Ectodermal cell (in vitro differentiated cells): Measurements from ENCODE around the gene LMX1B.

ENCODE experiments used
- H3K27ac ChIP-seq: 2 replicates; pipeline ENCODE4 v1.7.0; 2013; ENCODE audit warnings: mild to moderate bottlenecking, low read depth, low read length; ENCODE audit not compliant: insufficient read depth, poor library complexity, severe bottlenecking
- H3K27me3 ChIP-seq: 2 replicates; pipeline ENCODE4 v1.7.0; 2013; ENCODE audit warnings: mild to moderate bottlenecking, low read length; ENCODE audit not compliant: insufficient read depth, control insufficient read depth, poor library complexity, severe bottlenecking
- H3K36me3 ChIP-seq: one replicate; pipeline ENCODE4 v1.7.0; 2013; ENCODE audit warnings: low read length; ENCODE audit not compliant: control insufficient read depth, insufficient read depth
- H3K4me1 ChIP-seq: one replicate; pipeline ENCODE4 v1.7.0; 2013; ENCODE audit warnings: low read length; ENCODE audit not compliant: control insufficient read depth, insufficient read depth
- H3K4me3 ChIP-seq: 2 replicates; pipeline ENCODE4 v1.7.0; 2013; ENCODE audit warnings: low read depth, low read length, control low read depth; ENCODE audit not compliant: insufficient read depth
- H3K9me3 ChIP-seq: 2 replicates; pipeline ENCODE4 v1.7.0; 2013; ENCODE audit warnings: mild to moderate bottlenecking, low read length, moderate library complexity; ENCODE audit not compliant: control insufficient read depth
- WGBS, 2 experiments: methylation state at CpG; one replicate each; pipeline ENCODE4 v1.1.7; 2013; ENCODE audit warnings: missing lambda C conversion rate in 2 of 2; 5-methylcytosine and 5-hydroxymethylcytosine counted together

LMX1B gene

DNA sequence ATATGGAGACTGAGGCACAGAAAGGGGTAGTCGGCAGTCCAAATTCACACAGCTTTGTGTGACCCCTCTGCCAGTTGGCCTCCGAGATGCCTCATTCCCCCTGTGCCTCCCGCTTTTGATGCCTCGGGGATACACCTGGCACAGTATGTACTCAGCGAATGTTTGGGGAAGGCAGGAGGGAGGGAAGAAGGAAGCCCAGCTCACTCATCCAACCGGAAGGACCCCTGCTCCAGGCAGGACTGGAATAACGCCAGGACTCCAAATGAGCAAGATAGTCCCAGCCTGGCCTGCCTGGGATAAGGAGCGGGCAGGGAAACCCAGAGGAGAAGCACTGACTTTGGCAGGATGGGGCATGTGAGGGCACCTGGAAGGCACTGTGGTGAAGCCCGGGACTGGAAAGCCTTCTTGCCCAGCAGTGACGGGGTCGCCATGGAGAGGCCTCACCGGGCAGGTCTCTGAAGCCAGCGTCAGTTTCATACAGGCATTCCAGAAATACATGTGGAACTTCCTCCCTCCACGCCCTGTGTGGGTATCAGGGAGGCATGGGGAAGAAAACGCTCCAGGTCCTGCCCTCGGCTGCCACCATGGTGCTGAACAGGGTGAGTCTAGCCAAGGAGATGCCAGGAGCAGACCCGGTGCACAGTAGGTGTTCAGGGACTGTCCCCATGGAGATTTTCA lies 20.3 kb downstream of the LMX1B start:
- H3K27ac ChIP-seq, result no peak overlapping the region
- WGBS, 2 experiments, result 85 to 86% methylated on average over 17 of the region's 17 CpGs
- H3K4me1 ChIP-seq, result peaks cover 66% of the 10 kb centered on the region
- H3K36me3 ChIP-seq, result no peaks in the 10 kb centered on the region
- no peaks in the 10 kb centered on the region for H3K9me3 ChIP-seq
- no peak overlapping the region for H3K4me3 ChIP-seq
- H3K27me3 ChIP-seq, result peaks cover 89% of the 10 kb centered on the region

DNA sequence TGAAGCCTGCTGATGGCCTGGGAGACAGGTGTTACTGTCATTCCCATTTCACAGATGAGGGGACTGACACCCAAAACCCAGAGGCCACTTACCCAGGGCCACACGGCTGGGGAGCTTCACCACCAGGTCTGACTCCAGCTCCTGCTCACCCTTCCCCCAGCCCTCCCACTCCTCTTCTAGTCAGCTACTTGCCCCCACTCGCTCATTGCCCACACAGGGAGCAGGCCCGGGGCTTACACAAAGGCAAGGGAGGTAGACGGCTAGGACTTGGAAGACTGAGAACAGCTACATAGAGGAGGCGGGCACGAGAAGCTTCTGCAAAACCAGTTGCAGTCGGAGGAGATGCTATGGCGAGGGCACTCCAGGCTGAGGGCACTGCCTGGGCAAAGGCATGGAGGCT lies 21.3 kb downstream of the LMX1B start:
- Histone ChIP-seq H3K36me3 (no peaks in the 10 kb centered on the region), H3K27me3 (peaks cover 89% of the 10 kb centered on the region), H3K4me3 (no peak overlapping the region), H3K9me3 (no peaks in the 10 kb centered on the region), H3K27ac (no peak overlapping the region), H3K4me1 (peaks cover 73% of the 10 kb centered on the region)
- WGBS, 2 experiments, result 80 to 81% methylated on average over 8 of the region's 8 CpGs

DNA sequence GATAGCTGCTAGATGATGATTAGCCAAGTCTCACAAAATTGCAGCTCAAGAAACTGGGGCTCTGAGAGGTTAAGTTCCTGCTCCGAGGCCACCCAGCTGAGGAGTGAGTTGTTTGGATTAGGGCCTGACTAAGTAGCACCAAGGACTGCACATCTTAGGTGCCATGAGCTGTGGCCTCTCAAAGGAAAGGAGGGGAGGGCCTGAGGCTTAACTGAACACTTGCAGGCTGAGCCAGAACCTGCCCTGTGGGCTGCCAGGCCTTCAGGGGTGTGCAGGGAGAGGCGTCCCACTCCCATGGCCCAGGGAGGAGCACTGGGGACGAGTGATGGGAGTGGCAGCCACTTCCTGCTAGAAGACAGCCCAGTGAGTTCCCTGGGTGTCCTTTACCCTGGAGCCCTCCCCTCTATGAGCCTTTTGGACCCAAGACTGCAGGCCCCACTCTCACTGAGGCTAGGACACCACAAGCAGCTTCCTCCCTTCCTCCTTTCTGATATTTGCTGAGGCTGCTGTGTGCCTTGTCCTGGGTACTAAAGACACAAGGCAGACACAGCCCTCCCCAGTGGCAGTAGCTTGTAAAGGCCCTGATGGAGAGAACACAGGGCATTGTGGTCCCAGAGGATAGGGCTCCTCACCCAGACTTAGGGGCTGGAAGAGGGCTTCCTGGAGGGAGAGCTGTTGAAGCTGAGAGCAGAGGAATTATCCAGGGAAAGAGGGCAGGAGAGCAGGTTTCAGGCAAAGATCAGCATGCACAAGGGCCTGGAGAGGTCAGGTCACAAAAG lies 22.1 kb downstream of the LMX1B start:
- Histone ChIP-seq H3K27ac (no peak overlapping the region), H3K36me3 (no peaks in the 10 kb centered on the region), H3K27me3 (peaks cover 88% of the 10 kb centered on the region), H3K4me3 (no peak overlapping the region), H3K4me1 (peaks cover 67% of the 10 kb centered on the region), H3K9me3 (no peaks in the 10 kb centered on the region)
- 78 to 79% methylated on average over 3 of the region's 3 CpGs for WGBS, 2 experiments

DNA sequence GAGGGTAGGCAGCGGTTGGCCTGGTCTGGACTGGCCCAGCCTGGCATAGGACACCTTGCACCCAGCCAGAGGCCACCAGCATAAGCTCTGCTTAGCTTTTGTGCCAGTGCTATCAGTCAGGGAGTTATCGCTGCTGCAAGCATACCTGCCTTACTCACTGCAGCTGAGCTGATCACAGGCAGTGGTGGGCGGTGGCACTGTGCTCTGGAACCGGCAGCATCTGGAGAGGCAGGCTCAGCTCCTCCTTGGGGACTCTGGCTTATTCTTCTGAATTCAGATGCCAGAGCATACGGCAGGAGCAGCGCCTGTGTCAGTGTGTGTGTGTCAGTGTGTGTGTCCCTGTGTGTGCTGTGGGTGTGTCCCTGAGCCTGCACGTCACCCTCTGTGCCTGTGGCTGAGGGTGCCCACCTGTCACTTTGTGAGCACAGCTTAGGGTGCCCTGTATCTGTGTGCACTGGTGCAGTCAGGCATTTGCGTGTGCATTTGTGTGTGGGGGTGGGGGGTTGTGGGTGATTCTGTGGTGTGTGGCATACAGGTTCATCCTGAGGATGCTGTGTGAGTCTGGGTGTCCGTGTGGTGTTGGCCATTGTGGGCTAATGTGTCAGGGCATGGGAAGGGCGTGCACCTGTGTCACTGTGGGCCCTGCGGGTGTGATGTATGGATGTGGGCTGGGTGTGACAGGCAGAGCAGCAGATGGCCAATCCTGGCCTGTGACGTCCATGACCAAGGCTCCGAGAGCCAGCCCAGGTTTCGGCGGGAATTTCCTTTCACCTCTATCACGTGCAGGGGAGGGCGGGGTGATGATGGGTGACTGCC lies 23.5 kb downstream of the LMX1B start:
- no peak overlapping the region for H3K27ac ChIP-seq
- no peaks in the 10 kb centered on the region for H3K36me3 ChIP-seq
- H3K27me3 ChIP-seq, result peaks cover 86% of the 10 kb centered on the region
- peaks cover 67% of the 10 kb centered on the region for H3K4me1 ChIP-seq
- 78 to 81% methylated on average over 17 of the region's 17 CpGs for WGBS, 2 experiments
- no peaks in the 10 kb centered on the region for H3K9me3 ChIP-seq
- no peak overlapping the region for H3K4me3 ChIP-seq

DNA sequence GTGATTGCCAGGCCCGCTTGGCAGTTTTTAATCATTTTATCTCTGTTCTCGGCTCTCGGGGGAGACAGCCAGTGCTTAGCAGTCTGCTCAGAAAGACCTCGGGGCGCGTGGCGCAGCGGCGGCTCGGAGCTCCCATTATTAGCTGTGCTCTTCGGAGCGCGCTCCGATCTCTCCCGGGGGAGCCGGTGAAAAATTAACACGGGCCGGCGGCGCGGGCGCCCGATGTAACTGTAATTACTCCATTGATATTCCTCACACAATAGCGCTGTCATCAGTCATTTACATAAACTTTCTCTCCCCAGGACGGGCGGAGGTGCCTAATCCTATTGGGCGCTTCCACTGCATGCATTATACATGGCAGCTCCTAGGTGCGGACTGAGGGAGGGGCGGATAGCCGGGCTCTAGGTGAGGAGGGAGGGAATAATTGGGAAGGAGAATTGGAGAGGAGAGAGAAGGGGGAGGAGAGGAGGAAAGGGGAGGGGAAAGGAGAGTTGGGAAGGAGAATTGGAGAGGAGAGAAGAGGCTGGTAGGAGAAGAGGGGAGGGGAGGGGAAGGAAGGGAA lies 24.9 kb downstream of the LMX1B start:
- 1% methylated on average over 30 of the region's 30 CpGs for WGBS, 2 experiments
- Histone ChIP-seq H3K9me3 (no peaks in the 10 kb centered on the region), H3K27ac (peak overlapping the region; percentile 38), H3K4me3 (peak overlapping the region; percentile 14), H3K36me3 (no peaks in the 10 kb centered on the region), H3K27me3 (peaks cover 81% of the 10 kb centered on the region), H3K4me1 (peaks cover 74% of the 10 kb centered on the region)

DNA sequence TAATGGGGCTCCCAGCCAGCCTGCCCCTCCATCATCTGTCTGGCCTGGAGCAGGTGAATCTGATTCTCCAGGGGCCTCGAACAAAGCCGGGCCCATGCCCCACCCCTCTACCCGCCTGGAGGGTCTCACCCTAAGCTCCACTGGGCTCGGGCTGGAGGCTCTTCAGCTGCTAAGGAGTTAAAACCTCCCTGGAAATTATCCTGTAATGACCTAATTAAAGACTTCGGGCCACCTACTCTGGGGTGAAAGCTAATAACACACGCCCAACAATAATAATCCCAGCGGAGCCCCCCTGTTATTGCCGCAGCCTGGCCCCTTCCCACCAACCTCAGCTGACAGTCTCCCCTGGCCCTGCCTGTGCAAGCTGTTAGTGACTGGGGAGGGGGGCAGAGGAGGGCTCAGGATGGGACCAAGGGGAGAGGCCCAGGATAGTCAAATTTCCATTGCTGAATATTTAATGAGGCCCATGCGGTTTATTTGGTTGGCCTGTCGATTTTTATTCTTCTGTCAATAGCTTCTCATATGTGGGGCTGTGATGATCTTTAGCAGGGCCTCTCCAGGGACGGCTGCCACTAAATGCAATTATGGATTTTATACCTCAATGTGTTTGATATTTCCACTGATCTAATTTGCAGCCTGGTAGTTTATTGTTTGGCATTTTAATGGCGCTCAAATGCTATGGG lies 25.7 kb downstream of the LMX1B start:
- no peaks in the 10 kb centered on the region for H3K36me3 ChIP-seq
- peaks cover 76% of the 10 kb centered on the region for H3K27me3 ChIP-seq
- H3K27ac ChIP-seq, result no peak overlapping the region
- H3K4me1 ChIP-seq, result peaks cover 80% of the 10 kb centered on the region
- H3K9me3 ChIP-seq, result no peaks in the 10 kb centered on the region
- WGBS, 2 experiments, result 50 to 61% methylated on average over 12 of the region's 12 CpGs
- no peak overlapping the region for H3K4me3 ChIP-seq

DNA sequence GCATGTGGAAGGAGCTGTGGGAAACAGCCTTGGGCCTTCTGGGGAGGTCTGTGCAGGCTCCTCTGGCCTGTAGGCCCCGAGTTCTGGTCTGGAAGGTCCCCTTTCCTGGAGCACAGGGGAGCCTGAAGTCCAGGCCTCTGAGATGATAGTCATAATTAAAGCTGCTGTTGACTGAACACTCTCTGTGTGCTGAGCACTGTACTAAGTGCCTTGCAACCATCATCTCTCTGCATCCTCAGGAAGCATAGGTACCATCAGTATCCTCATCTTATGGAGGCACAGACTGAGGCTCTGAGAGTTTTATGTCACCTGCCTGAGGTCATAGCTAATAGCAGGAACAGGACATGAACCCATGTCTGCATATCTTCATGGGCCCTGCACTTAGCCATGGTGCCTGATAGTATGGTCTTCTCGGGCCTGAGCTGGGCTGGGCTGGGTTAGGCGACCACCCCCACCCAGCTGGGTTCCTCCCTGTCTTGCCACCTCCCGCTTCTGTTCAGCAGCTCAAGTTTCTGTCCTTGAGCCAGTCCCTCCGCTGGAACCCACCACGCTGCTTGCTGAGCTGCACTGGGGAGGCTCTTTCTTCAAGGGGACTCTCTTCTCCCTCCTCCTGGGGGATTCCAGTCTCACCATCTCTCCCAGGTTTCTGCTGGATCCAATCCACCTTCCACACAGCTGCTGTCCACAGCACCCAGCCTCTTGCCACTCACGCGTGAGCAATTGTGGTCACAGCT lies 27.6 kb downstream of the LMX1B start:
- Histone ChIP-seq H3K27ac (no peak overlapping the region), H3K4me3 (no peak overlapping the region), H3K27me3 (peaks cover 76% of the 10 kb centered on the region), H3K4me1 (peaks cover 66% of the 10 kb centered on the region), H3K9me3 (no peaks in the 10 kb centered on the region), H3K36me3 (no peaks in the 10 kb centered on the region)
- 71 to 74% methylated on average over 8 of the region's 8 CpGs for WGBS, 2 experiments

DNA sequence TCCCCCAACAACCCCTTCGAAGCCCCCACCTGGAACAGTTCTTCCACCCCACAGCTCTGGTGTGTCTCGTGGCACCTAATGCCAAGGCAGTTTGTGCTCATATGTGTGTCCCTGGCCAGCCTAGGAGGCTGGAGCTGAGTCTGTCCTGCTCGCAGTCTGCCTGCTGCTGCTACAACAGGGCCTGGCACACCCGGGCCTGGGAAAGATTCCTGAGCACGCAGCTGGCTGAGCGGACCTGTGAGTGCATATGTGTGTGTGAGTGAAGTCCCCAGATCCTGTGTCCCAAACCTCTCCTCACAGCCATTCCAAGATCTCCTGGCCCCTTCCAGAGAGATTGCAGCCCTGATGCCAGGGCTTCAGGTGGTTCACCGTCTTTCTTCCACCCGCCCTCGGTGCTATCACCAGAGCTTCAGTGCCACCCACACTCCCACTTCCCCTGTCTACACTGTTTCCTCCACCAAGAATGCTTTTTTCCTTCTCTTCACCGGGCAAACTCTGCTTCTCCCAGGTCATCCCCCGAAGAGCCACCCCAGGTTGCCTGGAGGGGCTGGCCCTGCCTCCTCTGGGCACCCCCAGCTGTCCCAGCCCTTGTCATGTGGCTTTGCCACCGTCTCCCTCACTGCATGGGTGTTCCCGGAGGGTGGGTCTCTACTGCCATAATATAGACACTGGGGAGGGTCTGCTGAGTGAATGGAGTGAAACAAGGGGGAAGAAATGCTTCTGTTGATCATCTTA lies 28.4 kb downstream of the LMX1B start:
- WGBS, 2 experiments, result 84 to 86% methylated on average over 13 of the region's 13 CpGs
- H3K4me1 ChIP-seq, result peaks cover 59% of the 10 kb centered on the region
- no peaks in the 10 kb centered on the region for H3K36me3 ChIP-seq
- no peak overlapping the region for H3K27ac ChIP-seq
- no peaks in the 10 kb centered on the region for H3K9me3 ChIP-seq
- H3K4me3 ChIP-seq, result no peak overlapping the region
- peaks cover 76% of the 10 kb centered on the region for H3K27me3 ChIP-seq

DNA sequence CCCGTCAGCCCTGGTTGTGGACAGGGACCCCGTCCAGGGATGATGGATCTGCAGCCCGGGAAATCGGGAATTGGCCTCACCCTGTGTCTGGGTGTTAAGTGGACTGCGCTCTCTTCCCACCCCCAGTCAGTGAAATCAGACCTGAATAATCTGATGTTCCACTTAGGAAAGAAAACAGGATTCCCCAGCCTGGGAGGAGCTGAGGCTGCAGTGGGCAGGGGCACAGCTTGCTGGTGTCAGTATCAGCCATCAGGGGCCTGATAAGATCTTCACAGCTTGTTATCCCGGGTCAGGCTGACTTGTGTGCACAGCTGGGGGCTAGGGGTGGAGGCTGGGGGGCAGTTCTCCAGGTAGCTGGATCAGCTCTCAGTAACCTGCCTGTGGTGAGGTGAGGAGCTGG lies 29.1 kb downstream of the LMX1B start:
- Histone ChIP-seq H3K36me3 (no peaks in the 10 kb centered on the region), H3K27me3 (peaks cover 69% of the 10 kb centered on the region), H3K9me3 (no peaks in the 10 kb centered on the region), H3K27ac (no peak overlapping the region), H3K4me1 (peaks cover 62% of the 10 kb centered on the region), H3K4me3 (no peak overlapping the region)
- WGBS, 2 experiments, result 66 to 67% methylated on average over 6 of the region's 6 CpGs
